ENCODE measurements around the gene PRKCB. TPM values are rescaled to one million over a fixed set of nuclear protein-coding genes. Genes with fewer than 3 reads are reported as not detected.

Gene PRKCB
- polyA plus RNA-seq, 1 donor (not counting 4 experiments of a cell fraction or from before 2014, with no cell fraction given), result 0.18 TPM

DNA sequence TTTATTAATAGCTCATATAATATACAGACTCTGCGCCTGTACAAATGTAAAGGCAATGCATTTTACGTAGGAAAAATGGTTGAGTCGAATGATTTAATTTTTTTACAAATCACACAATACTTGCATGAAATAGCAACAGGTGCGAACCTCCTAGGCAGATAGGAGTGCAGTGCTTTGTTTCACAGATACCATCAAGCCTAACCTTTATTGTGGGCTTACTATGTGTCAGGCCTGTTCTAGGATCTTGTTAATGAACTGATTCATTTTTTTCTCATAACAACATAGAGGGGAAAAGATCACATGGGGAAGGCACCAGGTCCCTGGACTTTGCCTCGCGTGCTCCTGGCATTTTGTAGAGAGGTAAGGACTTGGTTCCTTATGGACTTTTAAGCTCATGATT, 107.8 kb downstream of the PRKCB start:
- FAIRE-seq, result no peak

DNA sequence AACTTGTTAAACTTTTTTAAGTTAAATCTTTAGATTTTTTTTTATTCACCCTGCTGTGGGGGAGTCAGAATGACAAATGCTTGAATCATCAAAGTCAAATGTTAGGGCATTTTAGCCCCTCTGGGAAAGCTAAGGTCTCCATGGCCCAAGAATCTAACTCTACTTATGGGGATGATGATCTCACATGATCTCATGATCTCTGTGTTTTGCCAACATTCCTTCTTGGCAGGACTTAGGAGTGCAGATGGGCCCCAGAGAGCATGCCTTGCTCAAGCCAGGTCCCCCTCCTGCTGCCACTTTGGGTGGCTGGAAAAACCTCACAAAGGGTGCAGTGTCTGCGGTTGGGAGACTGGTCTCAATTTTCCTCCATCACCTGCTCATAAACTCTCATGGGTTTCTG, 108.6 kb downstream of the PRKCB start:
- Histone ChIP-seq H3K4me3 (ENCODE audit: control insufficient read depth in 2 of 3, extremely low read depth in 1 of 3, insufficient read depth in 2 of 3, low read depth in 1 of 3, low read length in 3 of 3) (no peak overlapping the region), H3K9ac (ENCODE audit: control insufficient read depth, extremely low read depth, insufficient read depth, low read length) (no peak overlapping the region), H4K20me1 (ENCODE audit: control insufficient read depth, extremely low read depth, insufficient read depth, low read length) (no peaks in the 10 kb centered on the region), H3K9me3 (ENCODE audit: control insufficient read depth, low read depth, low read length) (no peaks in the 10 kb centered on the region), H3K27me3 (ENCODE audit: control insufficient read depth, extremely low read depth, insufficient read depth, low read length) (no peaks in the 10 kb centered on the region), H2AFZ (ENCODE audit: control insufficient read depth, low read length) (no peak overlapping the region), H3K4me1 (ENCODE audit: control insufficient read depth, extremely low read depth, insufficient read depth, low read length) (no peaks in the 10 kb centered on the region), H3K9me1 (ENCODE audit: control insufficient read depth, extremely low read depth, insufficient read depth, low read length) (no peaks in the 10 kb centered on the region), H3K4me2 (ENCODE audit: control insufficient read depth, extremely low read depth, insufficient read depth, low read depth, low read length) (no peak overlapping the region), H3K27ac (ENCODE audit: control insufficient read depth, insufficient read depth, low read length) (no peak overlapping the region), H3K79me2 (ENCODE audit: control insufficient read depth, insufficient read depth, low read length) (no peaks in the 10 kb centered on the region), H3K36me3 (ENCODE audit: control insufficient read depth in 2 of 2, extremely low read depth in 1 of 2, insufficient read depth in 2 of 2, low read length in 2 of 2) (no peaks in the 10 kb centered on the region)
- FAIRE-seq (no peak), DNase-seq (ENCODE audit: low read depth, low spot score) (no peak)
- dilution Hi-C loops (cut with MboI; ENCODE audit: extremely low pct_ligation_motif_present, low sequenced_read_pairs), result no loop called here
- TF ChIP-seq, protein P1, sequence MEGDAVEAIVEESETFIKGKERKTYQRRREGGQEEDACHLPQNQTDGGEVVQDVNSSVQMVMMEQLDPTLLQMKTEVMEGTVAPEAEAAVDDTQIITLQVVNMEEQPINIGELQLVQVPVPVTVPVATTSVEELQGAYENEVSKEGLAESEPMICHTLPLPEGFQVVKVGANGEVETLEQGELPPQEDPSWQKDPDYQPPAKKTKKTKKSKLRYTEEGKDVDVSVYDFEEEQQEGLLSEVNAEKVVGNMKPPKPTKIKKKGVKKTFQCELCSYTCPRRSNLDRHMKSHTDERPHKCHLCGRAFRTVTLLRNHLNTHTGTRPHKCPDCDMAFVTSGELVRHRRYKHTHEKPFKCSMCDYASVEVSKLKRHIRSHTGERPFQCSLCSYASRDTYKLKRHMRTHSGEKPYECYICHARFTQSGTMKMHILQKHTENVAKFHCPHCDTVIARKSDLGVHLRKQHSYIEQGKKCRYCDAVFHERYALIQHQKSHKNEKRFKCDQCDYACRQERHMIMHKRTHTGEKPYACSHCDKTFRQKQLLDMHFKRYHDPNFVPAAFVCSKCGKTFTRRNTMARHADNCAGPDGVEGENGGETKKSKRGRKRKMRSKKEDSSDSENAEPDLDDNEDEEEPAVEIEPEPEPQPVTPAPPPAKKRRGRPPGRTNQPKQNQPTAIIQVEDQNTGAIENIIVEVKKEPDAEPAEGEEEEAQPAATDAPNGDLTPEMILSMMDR (optimal IDR thresholded peaks at IDR 0.05 in 1 of 3, IDR thresholded peaks at IDR 0.05 in 1 of 3, conservative IDR thresholded peaks at IDR 0.05 in 1 of 3; ENCODE audit: extremely low read depth in 1 of 3, insufficient read depth in 2 of 3, low read length in 3 of 3), result no peak
- no peak for TF ChIP-seq EZH2 (IDR thresholded peaks at IDR 0.05; ENCODE audit: low read length)

More for the DNA sequence above, 107.8 kb downstream of the PRKCB start:
- DNase-seq (ENCODE audit: low read depth, low spot score), result no peak
- Histone ChIP-seq H2AFZ (ENCODE audit: control insufficient read depth, low read length) (no peak overlapping the region), H3K27ac (ENCODE audit: control insufficient read depth, insufficient read depth, low read length) (no peak overlapping the region), H3K4me2 (ENCODE audit: control insufficient read depth, extremely low read depth, insufficient read depth, low read depth, low read length) (no peak overlapping the region), H3K9ac (ENCODE audit: control insufficient read depth, extremely low read depth, insufficient read depth, low read length) (no peak overlapping the region), H3K36me3 (ENCODE audit: control insufficient read depth in 2 of 2, extremely low read depth in 1 of 2, insufficient read depth in 2 of 2, low read length in 2 of 2) (no peaks in the 10 kb centered on the region), H3K27me3 (ENCODE audit: control insufficient read depth, extremely low read depth, insufficient read depth, low read length) (no peaks in the 10 kb centered on the region), H3K9me3 (ENCODE audit: control insufficient read depth, low read depth, low read length) (no peaks in the 10 kb centered on the region), H4K20me1 (ENCODE audit: control insufficient read depth, extremely low read depth, insufficient read depth, low read length) (no peaks in the 10 kb centered on the region), H3K4me3 (ENCODE audit: control insufficient read depth in 2 of 3, extremely low read depth in 1 of 3, insufficient read depth in 2 of 3, low read depth in 1 of 3, low read length in 3 of 3) (no peak overlapping the region), H3K4me1 (ENCODE audit: control insufficient read depth, extremely low read depth, insufficient read depth, low read length) (no peaks in the 10 kb centered on the region), H3K9me1 (ENCODE audit: control insufficient read depth, extremely low read depth, insufficient read depth, low read length) (no peaks in the 10 kb centered on the region), H3K79me2 (ENCODE audit: control insufficient read depth, insufficient read depth, low read length) (no peaks in the 10 kb centered on the region)
- TF ChIP-seq, protein P1 (optimal IDR thresholded peaks at IDR 0.05 in 1 of 3, IDR thresholded peaks at IDR 0.05 in 1 of 3, conservative IDR thresholded peaks at IDR 0.05 in 1 of 3; ENCODE audit: extremely low read depth in 1 of 3, insufficient read depth in 2 of 3, low read length in 3 of 3), result no peak
- TF ChIP-seq EZH2 (IDR thresholded peaks at IDR 0.05; ENCODE audit: low read length), result no peak
- dilution Hi-C loops (cut with MboI; ENCODE audit: extremely low pct_ligation_motif_present, low sequenced_read_pairs), result no loop called here

All from keratinocyte (primary cell).